HG02798 (cell line): ENCODE results near the gene ARHGEF25.
"Not testable (repeated sequence)": the region's sequence is repeated elsewhere in the genome, so short reads cannot be mapped to it uniquely, and the experiment has no call there.

Experiments used
- ATAC-seq: cut with Tn5 transposase; IDR thresholded peaks from one replicate; pipeline ENCODE4 v1.9.1; 2021; ENCODE audit warnings: mild to moderate bottlenecking; ENCODE audit not compliant: unreplicated experiment, poor library complexity

Gene ARHGEF25

DNA sequence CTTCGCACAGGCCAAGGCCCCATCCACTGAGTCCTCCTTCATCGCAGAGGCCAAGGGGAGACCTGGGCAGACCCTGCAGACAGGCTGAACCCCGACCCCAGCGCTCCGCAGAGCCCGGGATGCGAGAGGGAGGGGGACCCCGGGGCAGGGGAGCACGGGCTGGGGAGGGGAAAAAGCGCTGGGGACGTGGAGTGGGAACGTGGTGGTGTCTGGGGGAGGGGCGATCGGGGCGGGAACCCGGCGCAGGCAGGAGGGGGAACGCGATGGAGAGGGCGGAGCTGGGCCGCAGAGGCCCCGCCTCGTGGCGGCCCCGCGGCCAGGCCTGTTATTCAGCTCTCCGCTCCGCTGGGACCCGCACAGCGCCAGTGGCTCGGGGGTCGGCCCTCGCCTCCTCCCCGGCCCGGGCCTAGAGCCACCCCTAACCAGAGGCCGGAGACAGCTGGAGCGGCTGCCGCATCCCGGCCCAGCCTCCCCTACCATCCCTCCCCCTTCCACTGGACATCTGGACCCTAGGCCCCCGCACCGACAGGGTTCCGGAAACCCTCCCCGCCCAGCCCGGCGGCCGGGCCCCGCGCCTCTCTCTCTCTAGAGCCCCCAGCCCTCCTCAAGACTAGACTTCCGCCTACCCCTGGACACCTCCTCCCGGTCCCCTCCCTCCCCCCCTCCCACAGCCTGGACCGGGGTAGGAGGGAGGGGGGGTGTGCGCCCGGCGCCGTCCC lies at the start of gene ARHGEF25:
Gene ARHGEF25 (plus strand): TSS at position 328 of the 719 bp plus-strand sequence. CDS start 460 bp downstream, outside the sequence.
- ATAC-seq: peak; percentile 49

DNA sequence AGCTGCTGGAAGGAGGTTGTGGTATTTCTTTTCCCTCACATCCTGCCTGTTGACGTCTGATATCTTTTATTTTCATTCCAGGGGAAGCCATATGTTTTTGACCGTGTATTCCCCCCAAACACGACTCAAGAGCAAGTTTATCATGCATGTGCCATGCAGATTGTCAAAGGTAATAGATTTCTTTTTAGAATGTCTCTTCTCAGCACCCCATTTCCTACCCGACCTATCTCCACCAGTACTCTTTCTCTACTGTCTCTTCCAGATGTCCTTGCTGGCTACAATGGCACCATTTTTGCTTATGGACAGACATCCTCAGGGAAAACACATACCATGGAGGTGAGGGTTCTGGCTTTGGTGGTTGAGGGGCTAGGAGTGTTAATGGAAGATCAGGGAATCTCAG lies 47.9 kb upstream of the ARHGEF25 start:
- no peak for ATAC-seq

DNA sequence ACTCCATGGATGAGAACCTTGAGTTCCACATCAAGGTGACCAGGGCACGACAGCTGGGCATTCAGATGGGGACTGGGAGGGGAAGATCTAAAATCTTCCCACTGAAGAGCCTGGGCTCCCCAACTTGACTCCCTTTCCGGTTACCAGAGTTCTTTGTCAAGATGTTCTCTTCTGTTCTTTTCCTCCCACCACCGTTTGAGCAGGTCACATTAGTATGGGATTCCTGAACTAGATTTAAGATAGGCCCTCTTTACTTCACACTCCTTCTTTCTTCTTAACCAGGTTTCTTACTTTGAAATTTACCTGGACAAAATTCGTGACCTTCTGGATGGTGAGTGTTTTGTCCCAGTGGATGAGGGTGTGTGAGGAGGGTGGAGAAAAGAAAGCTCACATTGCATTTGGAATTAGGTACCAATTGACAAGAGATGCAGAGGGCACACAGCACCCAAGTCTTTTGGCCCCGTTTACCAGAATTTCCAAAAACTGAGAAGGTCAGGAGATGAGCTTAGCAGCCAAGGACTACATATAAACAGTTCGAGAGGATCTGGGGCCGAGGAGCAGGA lies 47.0 kb upstream of the ARHGEF25 start:
- no peak for ATAC-seq

DNA sequence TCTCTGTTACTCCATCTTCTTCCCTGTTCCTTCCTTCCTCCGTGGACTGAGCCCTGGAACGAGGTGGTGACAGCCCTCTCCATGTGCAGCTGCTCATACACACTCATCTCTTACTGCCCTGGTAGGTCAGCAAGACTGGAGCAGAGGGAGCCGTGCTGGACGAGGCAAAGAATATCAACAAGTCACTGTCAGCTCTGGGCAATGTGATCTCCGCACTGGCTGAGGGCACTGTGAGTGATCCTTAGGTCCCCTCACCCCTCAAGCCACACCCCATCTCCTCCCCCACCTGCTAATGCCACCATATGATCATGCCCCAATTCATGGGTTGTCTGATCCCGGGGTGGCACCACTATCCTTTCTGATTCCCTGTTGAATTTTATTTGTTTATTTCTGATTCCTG lies 42.4 kb upstream of the ARHGEF25 start:
- ATAC-seq: no peak

DNA sequence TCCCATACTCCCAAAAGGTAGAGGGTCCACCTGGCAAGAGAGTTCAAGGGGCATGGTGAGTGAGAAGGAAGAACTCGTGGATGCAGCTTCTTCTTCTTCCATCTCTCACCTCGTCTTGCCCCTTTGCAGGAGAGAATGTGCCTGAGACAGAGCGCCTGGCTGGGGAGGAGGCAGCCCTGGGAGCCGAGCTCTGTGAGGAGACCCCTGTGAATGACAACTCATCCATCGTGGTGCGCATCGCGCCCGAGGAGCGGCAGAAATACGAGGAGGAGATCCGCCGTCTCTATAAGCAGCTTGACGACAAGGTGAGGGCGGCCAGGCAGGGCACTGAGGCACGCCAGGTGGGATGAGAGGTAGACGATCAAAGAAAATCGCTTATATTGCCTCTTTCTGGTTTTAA lies 41.4 kb upstream of the ARHGEF25 start:
- ATAC-seq: no peak

DNA sequence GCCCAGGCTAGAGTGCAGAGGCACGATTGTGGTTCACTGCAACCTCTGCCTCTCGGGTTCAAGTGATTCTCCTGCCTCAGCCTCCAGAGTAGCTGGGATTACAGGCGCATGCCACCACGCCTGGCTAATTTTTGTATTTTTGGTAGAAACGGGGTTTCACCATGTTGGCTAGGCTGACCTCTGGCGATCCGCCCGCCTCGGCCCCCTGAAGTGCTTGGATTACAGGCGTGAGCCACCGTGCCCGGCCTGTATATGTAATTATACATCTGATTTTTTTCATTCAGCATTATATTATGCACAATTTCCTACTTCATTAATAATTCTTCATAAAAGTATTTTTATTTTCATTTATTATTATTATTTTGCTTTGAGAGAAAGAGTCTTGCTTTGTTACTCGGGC lies 40.8 kb upstream of the ARHGEF25 start:
- ATAC-seq: not testable (repeated sequence)

DNA sequence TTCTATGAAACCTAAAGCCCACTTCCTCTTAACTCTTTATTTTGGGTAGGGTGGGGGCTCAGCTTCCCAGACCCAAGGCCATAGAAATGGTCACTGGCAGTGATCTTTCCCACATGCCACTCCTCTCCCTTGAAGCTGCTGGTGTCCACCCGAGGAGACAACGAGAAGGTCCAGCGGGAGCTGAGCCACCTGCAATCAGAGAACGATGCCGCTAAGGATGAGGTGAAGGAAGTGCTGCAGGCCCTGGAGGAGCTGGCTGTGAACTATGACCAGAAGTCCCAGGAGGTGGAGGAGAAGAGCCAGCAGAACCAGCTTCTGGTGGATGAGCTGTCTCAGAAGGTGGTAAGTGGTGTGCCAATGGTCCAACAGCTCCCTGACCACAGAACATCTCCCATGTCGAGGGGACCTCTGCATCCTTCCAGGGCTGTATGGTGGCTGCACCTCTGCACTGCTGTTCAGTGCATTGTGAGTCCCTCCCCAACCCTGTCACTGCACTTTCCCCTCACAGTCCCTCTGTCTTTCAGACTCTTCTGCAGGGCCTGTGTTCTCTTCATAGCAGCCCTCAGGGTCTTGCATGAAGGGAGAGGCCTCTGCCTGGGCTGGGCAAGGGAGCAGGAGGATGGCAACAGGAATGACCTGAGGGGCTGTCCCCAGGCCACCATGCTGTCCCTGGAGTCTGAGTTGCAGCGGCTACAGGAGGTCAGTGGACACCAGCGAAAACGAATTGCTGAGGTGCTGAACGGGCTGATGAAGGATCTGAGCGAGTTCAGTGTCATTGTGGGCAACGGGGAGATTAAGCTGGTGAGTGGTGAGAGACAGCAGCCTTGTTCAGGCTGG lies 39.1 kb upstream of the ARHGEF25 start:
- ATAC-seq: no peak

DNA sequence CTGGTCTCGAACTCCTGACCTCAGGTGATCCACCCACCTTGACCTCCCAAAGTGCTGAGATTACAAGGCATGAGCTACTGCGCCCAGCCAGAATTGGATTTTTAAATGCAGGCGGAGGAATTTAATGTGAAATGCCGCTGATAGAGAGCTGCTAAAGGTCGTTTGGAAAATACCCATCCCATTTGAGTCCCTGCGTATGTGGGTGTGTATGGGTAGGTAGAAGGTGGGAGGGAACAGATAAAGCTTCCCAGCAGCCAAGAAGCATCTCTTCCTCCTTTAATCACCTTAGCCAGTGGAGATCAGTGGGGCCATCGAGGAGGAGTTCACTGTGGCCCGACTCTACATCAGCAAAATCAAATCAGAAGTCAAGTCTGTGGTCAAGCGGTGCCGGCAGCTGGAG lies 36.4 kb upstream of the ARHGEF25 start:
- no peak for ATAC-seq

DNA sequence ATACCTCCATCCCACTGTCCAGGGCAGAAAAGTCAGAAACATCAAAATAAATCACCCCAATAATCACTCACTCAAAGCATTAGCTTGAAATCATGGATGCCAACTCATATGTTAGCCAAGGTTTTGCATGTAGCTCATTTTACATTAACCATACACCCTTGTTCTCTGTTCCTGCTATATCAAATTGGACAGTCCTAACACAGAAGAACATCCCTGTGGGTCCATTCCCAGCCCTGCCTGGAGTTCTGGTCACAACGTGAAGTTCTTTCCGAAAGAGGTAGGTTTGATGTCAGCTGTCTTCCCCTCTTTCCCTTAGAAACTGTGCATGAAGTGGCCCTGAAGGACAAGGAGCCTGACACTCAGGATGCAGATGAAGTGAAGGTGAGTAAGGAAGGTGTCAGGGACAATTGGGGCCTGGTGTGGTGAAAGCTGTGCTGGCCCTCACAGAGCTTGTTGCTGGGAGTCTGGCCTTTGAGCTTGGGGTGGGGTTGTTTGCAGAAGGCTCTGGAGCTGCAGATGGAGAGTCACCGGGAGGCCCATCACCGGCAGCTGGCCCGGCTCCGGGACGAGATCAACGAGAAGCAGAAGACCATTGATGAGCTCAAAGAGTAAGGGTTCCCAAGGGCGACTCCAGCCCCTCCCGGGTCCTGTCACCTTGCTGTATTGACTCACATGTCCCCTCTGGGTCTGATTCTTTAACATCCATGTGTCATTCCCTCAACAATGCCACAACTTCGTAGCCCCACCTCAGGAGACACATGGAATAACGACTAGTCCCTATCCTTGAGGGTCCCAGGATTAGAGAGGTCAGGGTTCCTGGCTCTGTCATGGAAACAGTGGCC lies 35.2 kb upstream of the ARHGEF25 start:
- ATAC-seq: no peak

DNA sequence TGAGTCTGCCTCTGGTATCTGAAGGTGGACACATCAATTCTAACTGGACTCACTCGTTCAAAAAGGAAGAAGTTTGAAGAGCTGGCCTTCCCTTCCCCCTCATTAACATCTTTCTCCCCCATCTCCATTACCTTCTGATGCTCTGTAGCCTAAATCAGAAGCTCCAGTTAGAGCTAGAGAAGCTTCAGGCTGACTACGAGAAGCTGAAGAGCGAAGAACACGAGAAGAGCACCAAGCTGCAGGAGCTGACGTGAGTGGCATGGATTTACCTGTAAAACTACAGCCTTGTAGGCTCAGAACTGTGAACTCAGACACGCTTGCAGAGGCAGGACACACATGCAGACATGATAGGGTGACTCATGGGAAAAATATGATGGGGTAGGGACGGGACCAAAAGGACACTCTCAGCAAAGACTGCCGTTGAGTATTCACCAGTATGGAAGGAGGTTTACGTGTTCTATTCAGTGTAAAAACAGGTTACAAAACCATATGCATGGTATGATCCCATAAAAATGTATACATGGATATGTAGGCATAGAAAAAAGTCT lies 34.5 kb upstream of the ARHGEF25 start:
- no peak for ATAC-seq

DNA sequence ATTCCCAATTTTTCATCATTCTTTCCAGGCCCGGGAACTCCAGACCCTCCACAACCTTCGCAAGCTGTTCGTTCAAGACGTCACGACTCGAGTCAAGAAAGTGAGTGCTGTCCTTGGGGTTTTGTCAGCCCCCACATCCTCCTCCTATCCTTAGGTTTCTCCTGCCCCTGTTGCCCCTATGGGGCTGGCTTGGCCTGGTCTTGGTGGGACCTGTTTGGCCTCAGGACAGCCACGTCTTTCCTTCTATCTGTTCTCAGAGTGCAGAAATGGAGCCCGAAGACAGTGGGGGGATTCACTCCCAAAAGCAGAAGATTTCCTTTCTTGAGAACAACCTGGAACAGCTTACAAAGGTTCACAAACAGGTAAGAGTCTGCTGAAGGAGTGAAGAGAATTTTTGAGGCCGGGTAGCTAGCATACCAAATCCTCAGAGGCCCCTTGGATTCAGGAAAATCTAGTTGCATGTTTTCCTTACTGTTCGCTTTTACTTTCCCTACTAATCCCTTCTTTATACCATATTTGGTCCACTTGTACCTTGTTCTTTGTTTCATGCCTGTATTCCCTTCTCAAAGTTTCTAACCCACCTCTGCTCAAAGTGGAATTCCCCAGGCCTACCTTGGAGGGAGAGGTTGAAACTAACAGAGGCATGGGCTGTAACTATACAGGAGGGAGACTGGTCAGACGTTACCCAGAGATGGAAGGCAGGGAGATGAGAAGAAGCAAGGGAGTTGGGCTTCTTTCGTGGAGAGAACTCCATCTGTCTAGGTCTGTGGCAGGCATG lies 33.1 kb upstream of the ARHGEF25 start:
- no peak for ATAC-seq

DNA sequence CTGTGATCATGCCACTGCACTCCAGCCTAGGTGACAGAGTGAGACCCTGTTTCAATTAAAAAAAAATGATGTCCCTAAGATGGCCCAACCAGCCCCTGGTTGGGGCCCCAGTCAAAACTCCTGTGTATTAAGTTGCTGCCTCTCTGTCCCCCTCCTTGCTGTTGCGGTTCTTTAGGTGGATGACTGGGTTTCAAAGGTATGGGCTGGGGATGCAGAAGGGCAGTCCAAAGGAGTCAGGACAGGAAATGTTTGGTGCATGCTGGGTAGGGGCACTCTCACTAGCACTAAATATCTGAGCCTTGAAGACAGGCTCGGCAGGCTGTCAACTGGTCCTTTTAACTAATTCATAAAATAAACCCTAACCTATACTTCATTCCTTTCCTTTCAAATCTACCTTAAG lies 32.2 kb upstream of the ARHGEF25 start:
- ATAC-seq: no peak

DNA sequence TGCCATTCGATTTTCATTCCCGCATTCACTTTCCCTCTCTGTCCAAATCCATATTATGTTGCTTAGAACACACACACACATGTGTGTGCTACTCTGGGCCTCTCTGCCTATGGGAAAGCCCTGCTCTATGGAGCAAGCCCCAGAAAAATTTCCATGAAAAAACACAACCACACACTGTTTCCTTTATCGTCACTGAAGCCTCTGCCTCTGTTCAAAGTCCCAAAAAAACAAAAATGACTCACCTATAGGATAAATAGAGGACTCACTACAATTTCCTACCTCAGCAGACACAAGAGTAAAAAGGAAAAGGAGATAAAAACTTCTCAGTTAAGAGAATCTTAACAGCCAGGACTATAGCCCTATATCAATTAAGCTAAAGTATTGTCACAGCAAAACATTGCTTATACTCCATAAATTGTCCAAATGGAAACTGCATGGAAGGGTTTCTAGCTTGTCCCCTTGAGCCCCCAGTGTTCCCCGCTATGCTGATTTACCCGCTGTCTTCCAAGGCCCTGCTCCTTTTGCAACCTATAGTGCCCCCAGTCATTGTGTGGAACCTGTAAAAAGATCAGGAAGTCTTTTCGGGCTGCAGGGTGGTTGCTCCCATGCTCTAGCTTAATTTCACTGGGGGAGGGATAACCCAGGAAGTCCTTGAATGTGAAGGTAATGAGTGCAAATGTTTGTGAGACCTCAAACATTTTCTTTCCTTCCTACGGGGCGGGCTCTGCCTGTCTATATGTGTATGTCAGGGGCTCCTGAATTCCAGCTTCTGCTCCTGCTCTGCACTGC lies 31.4 kb upstream of the ARHGEF25 start:
- no peak for ATAC-seq

DNA sequence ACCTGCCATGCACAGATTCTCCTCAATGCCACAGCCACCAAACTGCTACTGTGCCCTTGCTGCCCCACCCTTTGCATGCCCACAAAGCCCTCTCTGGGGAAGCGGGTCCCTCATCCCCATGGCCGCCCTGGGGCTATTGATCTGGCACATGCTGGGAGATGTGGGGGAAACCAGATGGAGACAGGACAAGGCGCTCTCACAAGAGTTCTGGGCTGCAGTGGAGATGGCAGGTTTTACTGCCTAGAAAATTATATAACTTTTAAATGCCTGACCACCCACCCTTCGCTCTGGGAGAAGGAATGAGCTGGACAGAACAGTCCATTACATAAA lies 30.8 kb upstream of the ARHGEF25 start:
- ATAC-seq: no peak

DNA sequence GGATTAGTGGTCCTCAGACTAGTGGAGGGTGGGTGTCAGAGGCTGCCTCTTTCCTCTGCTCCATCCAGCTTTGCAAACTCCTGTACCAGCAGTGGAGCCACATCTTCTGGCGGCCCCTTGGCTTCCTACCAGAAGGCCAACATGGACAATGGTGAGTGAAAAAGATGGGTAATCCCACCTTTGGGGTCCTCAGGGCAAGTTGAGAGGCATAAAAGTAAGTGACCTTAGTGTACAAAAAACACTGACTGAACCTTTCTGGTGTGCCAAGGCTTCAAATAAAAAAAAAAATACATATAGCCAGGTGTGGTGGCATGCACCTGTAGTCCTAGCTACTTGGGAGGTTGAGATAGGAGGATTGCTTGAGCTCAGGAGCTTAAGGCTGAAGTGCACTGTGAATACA lies 29.4 kb upstream of the ARHGEF25 start:
- no peak for ATAC-seq

DNA sequence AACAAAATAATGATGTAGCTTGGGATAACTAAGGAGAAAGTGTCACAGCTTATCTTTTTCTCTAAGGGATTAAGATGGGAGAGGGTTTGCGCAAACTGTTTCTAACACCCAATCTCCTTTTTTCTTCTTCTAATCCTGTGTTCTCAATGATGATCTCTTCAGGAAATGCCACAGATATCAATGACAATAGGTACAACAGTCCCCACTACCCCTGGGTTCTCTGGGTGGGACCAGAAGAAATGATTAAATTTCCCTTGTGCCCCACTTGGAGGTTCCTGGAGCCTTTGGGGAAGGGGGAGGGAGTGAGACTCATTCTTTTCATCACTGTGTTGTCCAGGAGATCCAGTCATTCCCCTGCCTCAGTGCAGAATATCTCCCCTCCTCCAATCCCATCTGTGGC lies 28.8 kb upstream of the ARHGEF25 start:
- no peak for ATAC-seq

DNA sequence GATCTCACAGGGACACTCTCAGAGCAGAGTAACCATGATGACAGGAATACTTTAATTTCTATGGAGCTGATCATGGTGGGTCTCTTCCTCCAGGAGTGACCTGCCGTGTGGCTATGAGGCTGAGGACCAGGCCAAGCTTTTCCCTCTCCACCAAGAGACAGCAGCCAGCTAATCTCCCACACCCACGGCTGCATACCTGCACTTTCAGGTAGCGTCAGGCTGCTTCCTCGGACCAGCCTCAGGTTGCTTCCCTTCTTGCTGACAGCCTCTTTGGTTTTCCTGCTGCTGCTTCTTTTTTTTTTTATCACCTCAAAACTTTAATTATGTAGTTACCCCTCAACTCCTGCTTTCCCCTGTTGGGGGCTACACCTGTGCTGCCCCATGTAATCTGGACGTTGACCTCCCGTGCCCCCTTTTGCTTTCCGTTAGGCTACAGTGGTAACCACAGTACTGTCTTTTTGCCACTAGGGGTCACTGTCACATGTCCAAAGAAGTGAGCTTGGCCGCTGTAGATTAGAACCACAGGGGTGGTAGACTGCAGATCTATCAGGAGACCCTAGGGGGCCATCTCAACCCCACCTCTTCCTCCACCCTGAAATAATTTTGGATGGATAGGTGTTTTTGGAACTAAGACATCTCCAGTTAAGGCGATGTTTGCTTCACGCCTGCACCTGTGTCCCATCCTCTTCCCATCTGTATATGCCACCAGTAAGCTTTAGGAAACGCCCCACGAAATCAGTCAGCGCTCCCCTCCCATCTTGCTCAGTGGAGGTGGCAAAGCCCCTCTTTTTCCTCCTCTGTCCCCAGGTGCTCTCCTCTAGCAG lies 28.0 kb upstream of the ARHGEF25 start:
- peak; percentile 95 for ATAC-seq

DNA sequence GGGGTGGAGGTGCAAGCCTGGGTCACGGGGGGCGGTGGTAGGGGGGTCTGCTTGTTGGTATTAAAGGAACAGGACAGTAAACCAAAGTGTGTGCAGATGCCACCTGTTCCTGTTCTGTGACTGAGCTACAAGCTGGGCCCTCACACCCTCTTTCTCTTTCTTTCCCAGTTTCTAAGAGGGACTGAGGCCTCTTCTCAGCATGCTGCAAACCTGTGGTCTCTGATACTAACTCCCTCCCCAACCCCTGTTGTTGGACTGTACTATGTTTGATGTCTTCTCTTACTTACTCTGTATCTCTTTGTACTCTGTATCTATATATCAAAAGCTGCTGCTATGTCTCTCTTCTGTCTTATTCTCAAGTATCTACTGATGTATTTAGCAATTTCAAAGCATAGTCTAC lies 27.2 kb upstream of the ARHGEF25 start:
- no peak for ATAC-seq
